OCI-LY3 (cell line): ENCODE measurements around the gene PPP3CA.

ENCODE experiments used
- H2AFZ ChIP-seq: fragments of 200-600, 300-600 bp; shearing (Covaris generic); 2 replicates; pipeline ENCODE4 v1.6.0; 2014; ENCODE audit warnings: antibody characterized with exemption, low read depth, low read length
- H3K27ac ChIP-seq: fragments of 200-600, 300-600 bp; sonication (generic); 2 replicates; pipeline ENCODE4 v1.5.1; 2014; ENCODE audit warnings: mild to moderate bottlenecking, low read length, moderate library complexity, mixed read lengths
- H3K27me3 ChIP-seq: fragments of 200-600, 300-600 bp; sonication (generic); 2 replicates; pipeline ENCODE4 v1.6.1; 2014; ENCODE audit warnings: low read depth, low read length, mixed read lengths
- H3K36me3 ChIP-seq: fragments of 200-600, 300-600 bp; sonication (generic); replicated peaks from 2 replicates; pipeline ENCODE3; 2014; ENCODE audit warnings: low read depth, low read length, mixed read lengths
- H3K4me1 ChIP-seq: fragments of 300-600, 200-600 bp; sonication (generic); 2 replicates; pipeline ENCODE4 v1.6.1; 2014; ENCODE audit warnings: low read length, mixed read lengths
- H3K4me2 ChIP-seq: fragments of 200-600, 300-600 bp; sonication (generic); 2 replicates; pipeline ENCODE4 v1.6.1; 2014; ENCODE audit warnings: low read length, mixed read lengths
- H3K4me3 ChIP-seq: fragments of 300-600, 200-600 bp; sonication (generic); 2 replicates; pipeline ENCODE4 v1.5.1; 2014; ENCODE audit warnings: antibody characterized with exemption, mild to moderate bottlenecking, low read length, moderate library complexity
- H3K79me2 ChIP-seq: fragments of 300-600, 200-600 bp; shearing (Covaris generic); 2 replicates; pipeline ENCODE4 v1.6.1; 2014; ENCODE audit warnings: mild to moderate bottlenecking, low read length, mixed read lengths
- H3K9ac ChIP-seq: fragments of 300-600, 200-600 bp; shearing (Covaris generic); 2 replicates; pipeline ENCODE4 v1.6.0; 2014; ENCODE audit warnings: mild to moderate bottlenecking, low read length, moderate library complexity
- H3K9me3 ChIP-seq: fragments of 200-600, 300-600 bp; shearing (Covaris generic); 2 replicates; pipeline ENCODE4 v1.6.1; 2014; ENCODE audit warnings: low read length, mixed read lengths; ENCODE audit not compliant: insufficient read depth
- H4K20me1 ChIP-seq: fragments of 200-600, 300-600 bp; sonication (generic); 2 replicates; pipeline ENCODE4 v1.6.1; 2016; ENCODE audit warnings: low read length, mixed read lengths; ENCODE audit not compliant: insufficient read depth
- EZH2phosphoT487 ChIP-seq: fragments of 200-600 bp; shearing (Covaris generic); IDR thresholded peaks from 2 replicates; pipeline ENCODE4 v1.6.1; 2018; ENCODE audit warnings: antibody characterized with exemption, mixed run types, low read depth
- TF ChIP-seq, protein P1 (sequence below): fragments of 200-600, 300-600 bp; sonication (generic); IDR thresholded peaks from 2 replicates; pipeline ENCODE4 v1.5.1; 2014; ENCODE audit warnings: antibody characterized with exemption, low read length, low read depth

Gene PPP3CA

GRCh38 chr4:101283434-101283833 is 63.9 kb downstream of the PPP3CA start:
- peaks cover 37% of the 10 kb centered on the region for H3K79me2 ChIP-seq
- H3K4me1 ChIP-seq: peaks cover 41% of the 10 kb centered on the region
- H3K4me2 ChIP-seq: peak overlapping the region; percentile 56
- no peak overlapping the region for H3K4me3 ChIP-seq
- H3K27ac ChIP-seq: no peak overlapping the region
- H3K9me3 ChIP-seq: no peaks in the 10 kb centered on the region
- peaks cover 35% of the 10 kb centered on the region for H4K20me1 ChIP-seq
- no peaks in the 10 kb centered on the region for H3K27me3 ChIP-seq
- no peak for TF ChIP-seq EZH2phosphoT487
- TF ChIP-seq, protein P1, sequence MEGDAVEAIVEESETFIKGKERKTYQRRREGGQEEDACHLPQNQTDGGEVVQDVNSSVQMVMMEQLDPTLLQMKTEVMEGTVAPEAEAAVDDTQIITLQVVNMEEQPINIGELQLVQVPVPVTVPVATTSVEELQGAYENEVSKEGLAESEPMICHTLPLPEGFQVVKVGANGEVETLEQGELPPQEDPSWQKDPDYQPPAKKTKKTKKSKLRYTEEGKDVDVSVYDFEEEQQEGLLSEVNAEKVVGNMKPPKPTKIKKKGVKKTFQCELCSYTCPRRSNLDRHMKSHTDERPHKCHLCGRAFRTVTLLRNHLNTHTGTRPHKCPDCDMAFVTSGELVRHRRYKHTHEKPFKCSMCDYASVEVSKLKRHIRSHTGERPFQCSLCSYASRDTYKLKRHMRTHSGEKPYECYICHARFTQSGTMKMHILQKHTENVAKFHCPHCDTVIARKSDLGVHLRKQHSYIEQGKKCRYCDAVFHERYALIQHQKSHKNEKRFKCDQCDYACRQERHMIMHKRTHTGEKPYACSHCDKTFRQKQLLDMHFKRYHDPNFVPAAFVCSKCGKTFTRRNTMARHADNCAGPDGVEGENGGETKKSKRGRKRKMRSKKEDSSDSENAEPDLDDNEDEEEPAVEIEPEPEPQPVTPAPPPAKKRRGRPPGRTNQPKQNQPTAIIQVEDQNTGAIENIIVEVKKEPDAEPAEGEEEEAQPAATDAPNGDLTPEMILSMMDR: no peak
- H3K36me3 ChIP-seq: no peaks in the 10 kb centered on the region
- no peak overlapping the region for H3K9ac ChIP-seq
- H2AFZ ChIP-seq: no peak overlapping the region

GRCh38 chr4:101282076-101282844 is 65.1 kb downstream of the PPP3CA start:
- Histone ChIP-seq H3K4me1 (peaks cover 35% of the 10 kb centered on the region), H3K4me2 (peak overlapping the region; percentile 56), H3K9me3 (no peaks in the 10 kb centered on the region)

GRCh38 chr4:101280866-101281600 is 66.3 kb downstream of the PPP3CA start:
- H3K4me1 ChIP-seq: peaks cover 36% of the 10 kb centered on the region

More at GRCh38 chr4:101282076-101282844, 65.1 kb downstream of the PPP3CA start:
- no peak overlapping the region for H3K9ac ChIP-seq
- no peak overlapping the region for H2AFZ ChIP-seq
- no peak overlapping the region for H3K4me3 ChIP-seq
- TF ChIP-seq, protein P1: no peak
- no peak for TF ChIP-seq EZH2phosphoT487
- no peaks in the 10 kb centered on the region for H3K27me3 ChIP-seq
- H3K27ac ChIP-seq: 0 out of 2 replicates have a peak overlapping the region, but pooled peaks have one; percentile 9
- no peaks in the 10 kb centered on the region for H3K36me3 ChIP-seq
- peaks cover 39% of the 10 kb centered on the region for H3K79me2 ChIP-seq
- H4K20me1 ChIP-seq: peaks cover 31% of the 10 kb centered on the region

More at GRCh38 chr4:101280866-101281600, 66.3 kb downstream of the PPP3CA start:
- no peaks in the 10 kb centered on the region for H3K36me3 ChIP-seq
- no peak overlapping the region for H3K27ac ChIP-seq
- TF ChIP-seq, protein P1: no peak
- TF ChIP-seq EZH2phosphoT487: no peak
- H3K4me2 ChIP-seq: no peak overlapping the region
- no peak overlapping the region for H3K9ac ChIP-seq
- H3K4me3 ChIP-seq: no peak overlapping the region
- peaks cover 31% of the 10 kb centered on the region for H4K20me1 ChIP-seq
- H3K27me3 ChIP-seq: no peaks in the 10 kb centered on the region
- H3K9me3 ChIP-seq: no peaks in the 10 kb centered on the region
- peaks cover 49% of the 10 kb centered on the region for H3K79me2 ChIP-seq
- no peak overlapping the region for H2AFZ ChIP-seq
